Urinary bladder (tissue), 4 donors: ENCODE results near the gene BARHL1. TPM values are rescaled to one million over a fixed set of nuclear protein-coding genes. Genes with fewer than 3 reads are reported as not detected.

ENCODE experiments used
- DNase-seq: peaks from one replicate; pipeline ENCODE4 v3.0.0-alpha.2; 2015; ENCODE audit errors: extremely low spot score
- H3K27ac ChIP-seq: one replicate; pipeline ENCODE4 v1.5.1; 2013; ENCODE audit warnings: low read depth, mild to moderate bottlenecking, moderate library complexity
- H3K36me3 ChIP-seq: one replicate; pipeline ENCODE4 v1.6.1; 2013; ENCODE audit warnings: mild to moderate bottlenecking, moderate library complexity; ENCODE audit not compliant: insufficient read depth
- H3K4me1 ChIP-seq: one replicate; pipeline ENCODE4 v1.6.1; 2013; ENCODE audit warnings: mild to moderate bottlenecking, moderate library complexity; ENCODE audit not compliant: insufficient read depth
- H3K4me3 ChIP-seq: one replicate; pipeline ENCODE4 v1.5.1; 2013; ENCODE audit warnings: low read depth, low read length
- WGBS: extraction: QIAGEN DNeasy Blood & Tissue Kit; methylation state at CpG from one replicate; pipeline ENCODE4 v1.1.7; 2013; 5-methylcytosine and 5-hydroxymethylcytosine counted together
- polyA plus RNA-seq: library from polyadenylated mRNA; stranded (reverse); fragments of 200-250 nt; gene quantifications from one replicate; pipeline ENCODE4 v1.2.3, GENCODE V29; 2013
- total RNA-seq: library from RNA; depleted of rRNA; stranded (reverse); fragments of >200 nt; gene quantifications from one replicate; pipeline ENCODE4 v1.2.3, GENCODE V29; 2014
- donor health status: healthy with polysubstance abuse.
- donor health status: healthy.

Gene BARHL1
- total and polyA plus RNA-seq, 2 donors: not detected

DNA sequence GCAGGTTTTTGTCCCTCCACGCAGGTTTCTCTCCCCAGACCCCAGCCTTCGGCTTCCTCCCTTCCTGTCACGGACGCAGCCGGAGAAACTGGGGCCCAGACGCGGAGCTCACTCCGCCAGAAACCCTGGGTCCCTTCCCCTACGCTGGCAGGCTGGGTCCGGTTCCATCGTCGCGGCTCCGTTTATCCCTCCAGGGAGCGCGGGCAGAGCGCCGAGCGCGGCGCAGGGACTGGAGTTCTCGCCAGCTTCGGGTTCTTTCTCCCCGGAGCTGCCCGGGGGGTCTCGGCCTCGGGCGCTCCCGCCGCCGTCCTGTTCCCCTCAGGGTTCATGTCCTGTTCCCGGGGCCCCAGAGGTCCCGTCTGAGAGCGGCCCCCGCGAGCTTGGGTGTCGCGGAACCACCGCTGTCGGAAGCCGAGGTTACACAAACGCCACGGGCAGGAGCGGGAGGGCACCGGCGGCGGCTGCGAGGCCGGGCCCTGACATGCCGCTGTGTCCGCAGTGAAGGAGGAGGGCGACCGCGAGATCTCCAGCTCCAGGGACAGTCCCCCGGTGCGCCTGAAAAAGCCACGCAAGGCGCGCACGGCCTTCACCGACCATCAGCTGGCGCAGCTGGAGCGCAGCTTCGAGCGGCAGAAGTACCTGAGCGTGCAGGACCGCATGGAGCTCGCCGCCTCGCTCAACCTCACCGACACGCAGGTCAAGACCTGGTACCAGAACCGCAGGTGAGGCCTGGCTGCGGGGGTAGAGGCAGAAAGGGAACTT is 4.6 kb downstream of the BARHL1 start:
- Histone ChIP-seq H3K4me3 (no peak overlapping the region), H3K27ac (no peak overlapping the region), H3K36me3 (no peaks in the 10 kb centered on the region), H3K4me1 (no peaks in the 10 kb centered on the region)
- 2% methylated on average over 74 of the region's 74 CpGs for WGBS
- no peak for DNase-seq

- 13% methylated on average over 6 of the region's 6 CpGs for WGBS
- H3K4me1 ChIP-seq: no peaks in the 10 kb centered on the region
- no peak overlapping the region for H3K27ac ChIP-seq
- H3K4me3 ChIP-seq: no peak overlapping the region
- H3K36me3 ChIP-seq: no peaks in the 10 kb centered on the region
- no peak for DNase-seq
These were observed 5.2 kb downstream of the BARHL1 start for GRCh38 chr9:132587592-132587955.

GRCh38 chr9:132588098-132588497 is 5.7 kb downstream of the BARHL1 start:
- no peak overlapping the region for H3K27ac ChIP-seq
- H3K4me3 ChIP-seq: no peak overlapping the region
- H3K36me3 ChIP-seq: no peaks in the 10 kb centered on the region
- H3K4me1 ChIP-seq: no peaks in the 10 kb centered on the region
- WGBS: 21% methylated on average over 12 of the region's 12 CpGs
- no peak for DNase-seq

DNA sequence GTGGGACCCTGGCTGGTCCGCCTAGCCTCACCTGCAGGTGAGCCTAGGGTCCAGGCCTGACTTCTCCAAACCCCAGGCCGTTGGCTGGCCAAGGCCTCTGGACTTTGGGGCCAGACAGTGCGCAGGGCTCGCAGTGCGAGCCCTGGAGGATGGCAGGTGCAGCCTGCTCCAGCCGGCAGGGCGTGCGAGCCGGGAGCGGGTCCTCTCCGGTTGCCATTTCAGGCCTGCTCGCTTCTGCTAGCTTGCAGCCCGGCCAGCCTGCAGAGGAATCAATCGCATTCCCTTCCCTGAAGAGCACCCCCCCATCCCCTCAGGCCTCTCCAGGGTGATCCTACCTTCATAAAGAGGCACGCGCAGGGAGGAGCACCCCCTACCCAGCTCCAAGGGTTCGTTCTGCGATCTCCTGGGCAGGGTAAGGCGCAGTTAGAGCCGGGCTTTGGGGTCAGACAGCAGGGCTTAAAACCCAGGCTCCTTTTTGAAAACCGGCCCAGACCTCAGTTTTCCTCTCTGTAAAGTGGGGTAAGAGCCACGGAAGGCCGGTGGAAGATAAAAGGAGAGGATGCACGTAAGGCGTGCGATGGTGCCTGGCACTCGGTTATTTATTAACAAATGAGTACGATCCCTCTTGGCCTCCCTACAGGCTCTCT is 6.2 kb downstream of the BARHL1 start:
- no peaks in the 10 kb centered on the region for H3K36me3 ChIP-seq
- no peaks in the 10 kb centered on the region for H3K4me1 ChIP-seq
- WGBS: 7% methylated on average over 28 of the region's 28 CpGs
- DNase-seq: no peak
- no peak overlapping the region for H3K27ac ChIP-seq
- no peak overlapping the region for H3K4me3 ChIP-seq

DNA sequence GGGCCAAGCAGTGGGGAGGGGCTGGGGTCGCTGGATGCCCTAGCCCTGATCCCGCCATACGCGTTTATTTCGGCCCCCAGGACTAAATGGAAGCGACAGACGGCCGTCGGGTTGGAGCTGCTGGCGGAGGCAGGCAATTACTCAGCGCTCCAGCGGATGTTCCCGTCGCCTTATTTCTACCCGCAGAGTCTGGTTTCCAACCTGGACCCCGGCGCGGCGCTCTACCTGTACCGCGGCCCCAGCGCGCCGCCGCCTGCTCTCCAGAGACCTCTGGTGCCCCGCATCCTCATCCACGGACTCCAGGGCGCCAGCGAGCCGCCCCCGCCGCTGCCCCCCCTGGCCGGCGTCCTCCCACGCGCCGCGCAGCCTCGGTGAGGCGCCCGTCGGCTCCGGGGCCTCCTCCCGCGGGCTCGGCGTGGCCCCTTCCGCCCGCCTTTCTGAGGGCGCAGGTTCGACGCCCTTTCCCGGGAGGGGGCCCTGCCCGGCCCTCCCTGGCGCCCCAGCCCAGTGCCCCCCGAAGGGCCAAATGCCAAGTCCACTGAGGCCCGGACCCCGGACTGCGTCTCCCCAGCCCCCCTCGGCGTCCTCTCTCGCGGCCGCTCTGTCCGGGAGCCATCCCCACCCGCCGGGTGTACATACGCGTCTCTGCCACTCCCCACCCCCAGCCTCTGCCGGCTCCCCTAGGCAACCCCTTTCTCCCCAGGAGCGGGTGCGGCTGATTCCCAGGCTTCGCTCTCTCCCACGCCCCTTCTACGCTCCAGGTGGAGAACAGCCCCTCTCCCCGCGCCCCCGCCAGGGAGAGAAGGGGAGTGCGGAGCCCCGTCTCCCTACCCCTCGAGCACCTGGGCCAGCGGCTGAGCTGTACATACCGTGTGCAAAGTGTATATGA is 7.0 kb downstream of the BARHL1 start:
- H3K4me3 ChIP-seq: no peak overlapping the region
- DNase-seq: no peak
- WGBS: 2% methylated on average over 83 of the region's 83 CpGs
- no peaks in the 10 kb centered on the region for H3K4me1 ChIP-seq
- no peak overlapping the region for H3K27ac ChIP-seq
- peaks cover 2% of the 10 kb centered on the region for H3K36me3 ChIP-seq

GRCh38 chr9:132590037-132590317 is 7.6 kb downstream of the BARHL1 start:
- DNase-seq: no peak
- no peak overlapping the region for H3K27ac ChIP-seq
- peaks cover 5% of the 10 kb centered on the region for H3K36me3 ChIP-seq
- no peak overlapping the region for H3K4me3 ChIP-seq
- 2% methylated on average over 17 of the region's 17 CpGs for WGBS
- no peaks in the 10 kb centered on the region for H3K4me1 ChIP-seq

GRCh38 chr9:132590318-132591182 is 8.1 kb downstream of the BARHL1 start:
- Histone ChIP-seq H3K27ac (no peak overlapping the region), H3K4me3 (no peak overlapping the region), H3K36me3 (peaks cover 5% of the 10 kb centered on the region), H3K4me1 (no peaks in the 10 kb centered on the region)
- no peak for DNase-seq
- 2% methylated on average over 73 of the region's 73 CpGs for WGBS

GRCh38 chr9:132591244-132591643 is 8.8 kb downstream of the BARHL1 start:
- WGBS: 19% methylated on average over 6 of the region's 6 CpGs
- no peaks in the 10 kb centered on the region for H3K4me1 ChIP-seq
- peaks cover 5% of the 10 kb centered on the region for H3K36me3 ChIP-seq
- H3K4me3 ChIP-seq: no peak overlapping the region
- no peak for DNase-seq
- H3K27ac ChIP-seq: no peak overlapping the region

DNA sequence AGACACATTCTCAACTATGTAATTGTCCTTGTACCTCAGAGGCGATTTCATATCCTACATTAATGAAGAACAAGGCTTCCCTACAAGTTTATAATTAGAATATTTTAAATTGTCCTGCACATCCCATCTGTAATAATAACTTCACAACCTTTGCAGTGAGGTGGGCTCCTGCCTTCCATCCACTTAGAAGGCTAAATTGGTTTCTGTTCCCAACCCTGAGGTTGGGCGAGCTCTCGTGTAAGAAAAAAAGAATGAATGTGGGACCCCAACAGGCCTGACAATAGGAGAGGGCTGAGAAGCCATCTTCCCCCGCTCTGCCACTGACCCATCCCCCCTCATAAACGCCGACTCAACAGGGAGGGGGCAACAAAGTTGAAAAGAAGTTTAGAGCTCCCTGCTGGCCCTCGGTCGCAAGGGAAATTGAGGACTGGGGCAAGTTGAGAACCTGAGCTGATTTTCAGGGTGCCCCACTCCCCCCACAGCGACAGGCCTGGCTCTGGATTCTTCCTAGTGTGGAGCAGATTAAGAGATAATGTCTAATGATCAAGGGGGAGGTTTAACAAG is 9.4 kb downstream of the BARHL1 start:
- WGBS: 42% methylated on average over 9 of the region's 9 CpGs
- H3K4me1 ChIP-seq: no peaks in the 10 kb centered on the region
- no peak overlapping the region for H3K27ac ChIP-seq
- no peak overlapping the region for H3K4me3 ChIP-seq
- DNase-seq: no peak
- H3K36me3 ChIP-seq: peaks cover 5% of the 10 kb centered on the region

DNA sequence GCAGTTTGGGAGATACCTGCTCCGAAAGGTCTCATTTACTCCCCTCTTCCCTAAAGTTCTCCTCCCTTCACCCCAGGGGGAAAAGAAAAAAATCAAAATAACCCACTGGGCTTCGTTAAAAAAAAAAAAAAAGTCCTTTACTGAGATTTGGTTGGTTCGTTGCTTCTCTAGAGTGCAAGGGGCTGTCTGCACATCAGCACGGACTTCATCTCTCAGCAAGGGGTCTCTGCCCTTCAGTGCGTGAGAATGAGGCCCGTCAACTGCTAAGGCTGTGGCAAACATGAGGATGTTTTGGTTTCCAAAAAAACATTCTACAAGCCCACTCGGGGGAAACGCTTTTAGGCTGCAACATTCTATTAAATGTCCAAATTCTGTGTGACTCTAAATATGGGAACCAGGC is 10.0 kb downstream of the BARHL1 start:
- Histone ChIP-seq H3K4me1 (no peaks in the 10 kb centered on the region), H3K36me3 (peaks cover 5% of the 10 kb centered on the region), H3K4me3 (no peak overlapping the region), H3K27ac (no peak overlapping the region)
- WGBS: 73% methylated on average over 8 of the region's 8 CpGs
- DNase-seq: no peak

GRCh38 chr9:132594412-132594811 is 12.0 kb downstream of the BARHL1 start:
- no peak overlapping the region for H3K4me3 ChIP-seq
- DNase-seq: no peak

GRCh38 chr9:132595319-132595718 is 12.9 kb downstream of the BARHL1 start:
- 79% methylated on average over 6 of the region's 6 CpGs for WGBS
- H3K4me3 ChIP-seq: no peak overlapping the region
- no peak overlapping the region for H3K27ac ChIP-seq
- no peak for DNase-seq
- H3K4me1 ChIP-seq: no peaks in the 10 kb centered on the region
- peaks cover 5% of the 10 kb centered on the region for H3K36me3 ChIP-seq

More at GRCh38 chr9:132594412-132594811, 12.0 kb downstream of the BARHL1 start:
- H3K4me1 ChIP-seq: no peaks in the 10 kb centered on the region
- 94% methylated on average over 13 of the region's 13 CpGs for WGBS
- no peak overlapping the region for H3K27ac ChIP-seq
- peaks cover 5% of the 10 kb centered on the region for H3K36me3 ChIP-seq

DNA sequence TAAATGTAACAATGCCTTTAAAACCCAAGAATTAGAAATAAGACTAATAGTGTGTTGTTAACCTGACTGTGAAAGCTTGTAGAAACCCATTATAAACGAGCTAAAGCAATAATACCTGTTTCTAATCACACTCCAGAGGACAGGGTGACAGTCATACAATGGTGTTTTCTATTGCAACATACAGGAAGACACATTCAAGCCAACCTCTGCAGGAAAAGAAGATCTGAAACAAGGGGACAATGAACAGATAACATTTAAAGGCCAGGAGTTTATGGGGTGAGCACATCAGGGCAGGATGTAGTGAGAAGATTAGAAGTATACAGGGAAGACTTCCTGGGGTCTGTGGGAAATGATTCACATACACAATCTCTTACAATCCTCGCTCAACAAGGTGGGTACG is 13.8 kb downstream of the BARHL1 start:
- H3K4me3 ChIP-seq: no peak overlapping the region
- H3K36me3 ChIP-seq: peaks cover 5% of the 10 kb centered on the region
- no peak overlapping the region for H3K27ac ChIP-seq
- no peak for DNase-seq
- 76% methylated on average over 3 of the region's 3 CpGs for WGBS
- H3K4me1 ChIP-seq: no peaks in the 10 kb centered on the region
